Uterus (tissue), 4 donors: Measurements from ENCODE around the gene LMNB1. TPM values are rescaled to one million over a fixed set of nuclear protein-coding genes. Genes with fewer than 3 reads are reported as not detected.

Source experiments
- DNase-seq, 2 donors: peaks; one replicate each; pipeline ENCODE4 v3.0.0-alpha.2; 2019 to 2020
- H3K27ac ChIP-seq, 2 donors: fragments of 200-600 bp; sonication (generic); 1 replicate in 1 of 2; 2 replicates in 1 of 2; pipeline ENCODE4 v1.5.1; 2016 to 2018
- H3K27me3 ChIP-seq, 2 donors: fragments of 200-600 bp; sonication (generic); one replicate each; pipeline ENCODE4 v1.5.1; 2018 to 2019; ENCODE audit warnings: control low read depth in 1 of 2
- H3K36me3 ChIP-seq, 2 donors: fragments of 200-600 bp; sonication (generic); one replicate each; pipeline ENCODE4 v1.5.1; 2019; ENCODE audit warnings: control low read depth in 1 of 2
- H3K4me1 ChIP-seq, 2 donors: fragments of 200-600 bp; sonication (generic); one replicate each; pipeline ENCODE4 v1.5.1; 2018 to 2019; ENCODE audit warnings: control low read depth in 1 of 2
- H3K4me3 ChIP-seq, 2 donors: fragments of 200-600 bp; sonication (generic); 1 replicate in 1 of 2; 2 replicates in 1 of 2; pipeline ENCODE4 v1.5.1; 2018 to 2019; ENCODE audit warnings: mild to moderate bottlenecking in 1 of 2
- H3K9me3 ChIP-seq, 2 donors: fragments of 200-600 bp; sonication (generic); one replicate each; pipeline ENCODE4 v1.5.1; 2019; ENCODE audit warnings: control low read depth in 1 of 2
- POLR2A ChIP-seq, 2 donors: fragments of 450-650 bp; IDR thresholded peaks; one replicate each; pipeline ENCODE4 v1.6.1; 2016; ENCODE audit warnings: antibody characterized with exemption in 2 of 2, mild to moderate bottlenecking in 1 of 2, moderate library complexity in 1 of 2
- intact Hi-C: fragments of 100-400 bp; cut with DNase I; formaldehyde crosslinking; loops from one replicate; pipeline ENCODE4 v1.15.1; 2023; ENCODE audit warnings: low total_unique reads
- total RNA-seq, 4 donors: library from RNA; depleted of rRNA in 3 of 4; stranded (reverse); fragments of >200 nt in 3 of 4; gene quantifications; one replicate each; pipeline versions ENCODE4 v1.1.0 to v1.2.4, GENCODE V29; 2014 to 2023
- TF ChIP-seq, protein P1 (sequence below), 4 experiments: fragments of 200-600 bp in 2 of 4; fragments of 450-650 bp in 2 of 4; sonication (generic) in 2 of 4; IDR thresholded peaks; one replicate each; pipeline ENCODE4 v1.5.1; 2016 to 2019; ENCODE audit warnings: antibody characterized with exemption in 4 of 4, mild to moderate bottlenecking in 2 of 4, moderate library complexity in 1 of 4
- donor health status: DM: yes; HTN: yes; CAD: no.

LMNB1 gene
- total RNA-seq, 4 donors from 2014 or later = 0.29 to 66.7 (median 3.6) TPM

DNA sequence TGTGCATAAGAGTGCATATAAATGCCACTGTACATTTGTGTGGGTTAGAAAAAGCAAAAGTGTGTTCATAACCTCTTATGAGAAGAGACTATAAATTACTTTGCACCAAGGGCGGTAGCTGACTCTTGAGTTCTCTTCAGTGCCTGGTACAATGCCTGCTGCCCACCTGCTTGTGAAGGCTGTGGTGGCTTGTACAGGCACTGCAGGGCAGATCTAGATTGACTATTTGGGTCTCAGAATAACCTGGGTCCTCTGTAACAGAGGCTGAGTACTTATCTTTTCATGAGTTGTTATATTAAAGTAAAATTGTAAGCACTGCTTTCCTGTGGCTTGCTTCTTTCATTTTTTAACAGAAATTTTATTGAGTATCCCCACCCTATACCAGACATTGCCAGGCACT lies 22.8 kb downstream of the LMNB1 start:
- DNase-seq = no peak
- H3K27me3 ChIP-seq = no peaks in the 10 kb centered on the region

DNA sequence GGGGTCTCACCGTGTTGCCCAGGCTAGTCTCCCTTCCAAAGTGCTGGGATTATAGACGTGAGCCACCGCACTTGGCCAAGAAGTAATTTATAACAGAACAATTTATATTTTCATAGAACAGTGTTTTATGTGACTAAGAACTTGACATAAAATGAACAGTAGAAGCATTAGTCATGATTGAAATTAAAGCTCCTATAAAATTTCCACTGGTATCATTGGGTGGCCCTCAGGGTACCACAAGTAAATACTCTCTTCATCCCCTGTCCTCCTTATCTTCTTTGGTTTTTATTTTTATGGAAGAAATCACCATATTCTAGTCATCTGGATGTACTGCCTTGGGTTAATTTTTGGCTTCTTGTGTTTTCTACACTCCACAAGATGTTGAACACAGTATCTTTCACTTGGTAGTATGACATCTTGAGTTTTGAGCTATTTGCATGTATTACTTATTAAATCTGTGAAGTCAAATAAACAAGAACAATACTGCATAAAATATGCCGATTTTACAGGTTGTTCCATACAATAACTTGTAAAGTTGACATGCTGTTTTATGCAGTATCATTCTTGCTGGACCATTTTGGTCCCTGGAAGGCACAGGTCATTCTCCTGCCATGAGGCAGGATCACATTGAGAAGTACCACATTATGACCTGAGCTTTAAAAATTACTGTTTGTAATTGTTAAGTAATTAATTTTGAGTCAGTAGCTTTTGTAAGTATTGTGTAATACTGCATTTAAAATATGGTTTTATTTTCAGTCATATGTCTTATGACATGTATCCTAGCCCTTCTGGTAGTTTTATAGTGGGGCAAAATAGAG lies 24.4 kb downstream of the LMNB1 start:
- Histone ChIP-seq H3K4me3 (no peak overlapping the region), H3K27me3 (no peaks in the 10 kb centered on the region), H3K36me3 (no peaks in the 10 kb centered on the region), H3K4me1 (no peaks in the 10 kb centered on the region), H3K9me3 (no peaks in the 10 kb centered on the region), H3K27ac (no peak overlapping the region)
- intact Hi-C loops = no loop called here
- TF ChIP-seq, protein P1, sequence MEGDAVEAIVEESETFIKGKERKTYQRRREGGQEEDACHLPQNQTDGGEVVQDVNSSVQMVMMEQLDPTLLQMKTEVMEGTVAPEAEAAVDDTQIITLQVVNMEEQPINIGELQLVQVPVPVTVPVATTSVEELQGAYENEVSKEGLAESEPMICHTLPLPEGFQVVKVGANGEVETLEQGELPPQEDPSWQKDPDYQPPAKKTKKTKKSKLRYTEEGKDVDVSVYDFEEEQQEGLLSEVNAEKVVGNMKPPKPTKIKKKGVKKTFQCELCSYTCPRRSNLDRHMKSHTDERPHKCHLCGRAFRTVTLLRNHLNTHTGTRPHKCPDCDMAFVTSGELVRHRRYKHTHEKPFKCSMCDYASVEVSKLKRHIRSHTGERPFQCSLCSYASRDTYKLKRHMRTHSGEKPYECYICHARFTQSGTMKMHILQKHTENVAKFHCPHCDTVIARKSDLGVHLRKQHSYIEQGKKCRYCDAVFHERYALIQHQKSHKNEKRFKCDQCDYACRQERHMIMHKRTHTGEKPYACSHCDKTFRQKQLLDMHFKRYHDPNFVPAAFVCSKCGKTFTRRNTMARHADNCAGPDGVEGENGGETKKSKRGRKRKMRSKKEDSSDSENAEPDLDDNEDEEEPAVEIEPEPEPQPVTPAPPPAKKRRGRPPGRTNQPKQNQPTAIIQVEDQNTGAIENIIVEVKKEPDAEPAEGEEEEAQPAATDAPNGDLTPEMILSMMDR (IDR thresholded peaks at IDR 0.05) = no peak
- no peak for TF ChIP-seq POLR2A (IDR thresholded peaks at IDR 0.05)
- DNase-seq = no peak

More for the DNA sequence above, 22.8 kb downstream of the LMNB1 start:
- Histone ChIP-seq H3K27ac (no peak overlapping the region), H3K9me3 (no peaks in the 10 kb centered on the region), H3K36me3 (no peaks in the 10 kb centered on the region), H3K4me1 (no peaks in the 10 kb centered on the region), H3K4me3 (no peak overlapping the region)
- TF ChIP-seq, protein P1 (IDR thresholded peaks at IDR 0.05) = no peak
- TF ChIP-seq POLR2A (IDR thresholded peaks at IDR 0.05) = no peak
- intact Hi-C loops = no loop called here

DNA sequence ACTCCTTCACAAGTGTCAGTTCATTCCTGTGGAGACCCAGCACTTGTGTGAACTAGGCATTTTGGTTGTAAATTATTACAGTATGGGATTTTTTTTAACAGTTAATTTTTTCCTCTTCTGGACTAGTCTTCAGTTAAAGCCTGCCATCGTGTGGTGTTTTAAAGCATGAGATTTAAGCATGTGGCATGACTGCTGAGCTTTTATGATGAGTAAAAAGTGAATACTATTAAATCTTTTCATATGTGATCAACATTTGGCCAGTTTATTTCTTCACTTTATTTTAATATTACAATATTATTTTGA lies 25.0 kb downstream of the LMNB1 start:
- no peaks in the 10 kb centered on the region for H3K36me3 ChIP-seq
- no peaks in the 10 kb centered on the region for H3K4me1 ChIP-seq
- H3K4me3 ChIP-seq = no peak overlapping the region
- intact Hi-C loops = no loop called here
- no peaks in the 10 kb centered on the region for H3K9me3 ChIP-seq
- TF ChIP-seq POLR2A (IDR thresholded peaks at IDR 0.05) = no peak
- TF ChIP-seq, protein P1 (IDR thresholded peaks at IDR 0.05) = peak in 2 of 4 experiments; percentile 9 to 18
- H3K27ac ChIP-seq = no peak overlapping the region
- DNase-seq = no peak
- no peaks in the 10 kb centered on the region for H3K27me3 ChIP-seq

DNA sequence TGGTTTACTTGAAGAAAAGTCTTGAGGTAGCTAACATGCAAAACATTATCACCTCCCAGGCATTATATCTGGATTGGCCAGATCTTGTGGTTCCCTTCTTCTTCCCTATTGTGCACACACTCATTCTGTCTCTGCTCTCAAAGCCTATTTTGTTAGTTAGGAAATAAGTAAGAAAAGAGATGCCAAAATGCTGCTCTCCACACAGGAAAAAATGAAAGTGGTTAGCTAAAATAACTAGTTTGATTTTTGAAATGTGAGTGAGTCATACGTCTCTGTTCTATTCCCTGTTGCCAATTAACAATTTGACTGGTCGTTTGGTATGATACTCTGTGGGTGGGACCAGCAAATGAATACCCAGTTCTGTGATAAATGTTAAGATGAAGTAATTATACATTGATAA lies 28.1 kb downstream of the LMNB1 start:
- Histone ChIP-seq H3K4me3 (no peak overlapping the region), H3K27ac (no peak overlapping the region), H3K27me3 (no peaks in the 10 kb centered on the region), H3K9me3 (no peaks in the 10 kb centered on the region), H3K36me3 (no peaks in the 10 kb centered on the region), H3K4me1 (no peaks in the 10 kb centered on the region)
- intact Hi-C loops = no loop called here
- no peak for DNase-seq
- no peak for TF ChIP-seq POLR2A (IDR thresholded peaks at IDR 0.05)
- TF ChIP-seq, protein P1 (IDR thresholded peaks at IDR 0.05) = no peak

DNA sequence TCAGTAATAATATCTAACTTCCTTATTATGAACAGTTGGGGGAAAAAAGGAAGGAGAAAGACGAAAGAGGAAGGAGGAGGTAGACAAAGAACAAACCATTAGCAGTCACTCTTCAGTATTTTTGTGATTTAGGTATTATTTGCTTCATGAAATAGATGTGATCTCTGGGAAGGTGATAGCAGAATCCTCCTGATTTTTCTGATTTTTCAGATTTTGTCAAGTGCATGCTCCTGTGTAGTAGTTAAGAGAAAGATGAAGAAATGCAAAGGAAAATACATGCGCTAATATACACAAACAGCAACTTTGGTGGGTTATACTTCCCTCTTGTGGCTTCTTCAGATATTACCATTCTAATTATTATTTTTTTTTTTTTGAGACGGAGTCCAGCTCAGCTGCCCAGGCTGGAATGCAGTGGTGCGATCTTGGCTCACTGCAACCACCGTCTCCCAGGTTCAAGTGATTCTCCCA lies 31.6 kb downstream of the LMNB1 start:
- Histone ChIP-seq H3K27ac (no peak overlapping the region), H3K27me3 (no peaks in the 10 kb centered on the region), H3K4me3 (no peak overlapping the region), H3K4me1 (no peaks in the 10 kb centered on the region), H3K36me3 (no peaks in the 10 kb centered on the region), H3K9me3 (no peaks in the 10 kb centered on the region)
- DNase-seq = no peak
- TF ChIP-seq, protein P1 (IDR thresholded peaks at IDR 0.05) = peak; percentile 17 to 54 (median 36)
- no peak for TF ChIP-seq POLR2A (IDR thresholded peaks at IDR 0.05)
- intact Hi-C loops = no loop called here
